ENCODE data around the gene NHS.

DNA sequence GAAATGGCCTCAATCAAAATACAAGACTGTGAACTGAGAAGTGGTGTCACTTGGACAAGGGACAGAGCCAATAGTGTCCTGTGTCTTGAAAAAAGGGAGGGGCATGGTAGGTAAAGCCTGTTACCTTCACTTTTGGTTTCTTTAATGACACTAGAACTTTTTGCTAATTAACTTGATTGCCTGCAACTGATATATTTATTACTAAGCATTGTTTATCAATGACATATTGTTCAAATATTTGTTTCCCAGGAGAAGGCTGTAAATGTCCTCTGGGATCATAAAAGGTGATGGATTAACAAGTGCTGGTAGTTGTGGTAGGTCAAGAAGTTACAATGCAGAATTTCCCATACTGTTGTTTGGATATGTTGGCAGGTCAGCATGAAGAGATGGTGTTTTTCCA, 268.5 kb downstream of the NHS start:
- TF ChIP-seq POLR2A (IDR thresholded peaks at IDR 0.05): no peak
- TF ChIP-seq, protein P1, sequence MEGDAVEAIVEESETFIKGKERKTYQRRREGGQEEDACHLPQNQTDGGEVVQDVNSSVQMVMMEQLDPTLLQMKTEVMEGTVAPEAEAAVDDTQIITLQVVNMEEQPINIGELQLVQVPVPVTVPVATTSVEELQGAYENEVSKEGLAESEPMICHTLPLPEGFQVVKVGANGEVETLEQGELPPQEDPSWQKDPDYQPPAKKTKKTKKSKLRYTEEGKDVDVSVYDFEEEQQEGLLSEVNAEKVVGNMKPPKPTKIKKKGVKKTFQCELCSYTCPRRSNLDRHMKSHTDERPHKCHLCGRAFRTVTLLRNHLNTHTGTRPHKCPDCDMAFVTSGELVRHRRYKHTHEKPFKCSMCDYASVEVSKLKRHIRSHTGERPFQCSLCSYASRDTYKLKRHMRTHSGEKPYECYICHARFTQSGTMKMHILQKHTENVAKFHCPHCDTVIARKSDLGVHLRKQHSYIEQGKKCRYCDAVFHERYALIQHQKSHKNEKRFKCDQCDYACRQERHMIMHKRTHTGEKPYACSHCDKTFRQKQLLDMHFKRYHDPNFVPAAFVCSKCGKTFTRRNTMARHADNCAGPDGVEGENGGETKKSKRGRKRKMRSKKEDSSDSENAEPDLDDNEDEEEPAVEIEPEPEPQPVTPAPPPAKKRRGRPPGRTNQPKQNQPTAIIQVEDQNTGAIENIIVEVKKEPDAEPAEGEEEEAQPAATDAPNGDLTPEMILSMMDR (IDR thresholded peaks at IDR 0.05): no peak
